H1 (cell line): Measurements from ENCODE around the gene UNC5B. TPM values are rescaled to one million over a fixed set of nuclear protein-coding genes. Genes with fewer than 3 reads are reported as not detected.

ENCODE experiments used
- BRCA1 ChIP-seq: IDR thresholded peaks from 2 replicates; pipeline ENCODE4 v1.6.1; 2012; ENCODE audit warnings: low read depth, low read length, improper control_type of control experiment
- CREB1 ChIP-seq: IDR thresholded peaks from 2 replicates; pipeline ENCODE4 v1.6.1; 2012; ENCODE audit warnings: inconsistent platforms
- CTBP2 ChIP-seq: IDR thresholded peaks from 2 replicates; pipeline ENCODE4 v1.7.0; 2011; ENCODE audit warnings: borderline replicate concordance, mild to moderate bottlenecking, moderate library complexity, mixed read lengths, low read length; ENCODE audit not compliant: insufficient read depth, insufficient read length
- FOSL1 ChIP-seq: IDR thresholded peaks from 2 replicates; pipeline ENCODE4 v1.6.1; 2011; ENCODE audit warnings: mild to moderate bottlenecking, low read depth, low read length, moderate library complexity; ENCODE audit not compliant: insufficient read depth
- POU5F1 ChIP-seq: IDR thresholded peaks from 2 replicates; pipeline ENCODE4 v1.6.1; 2011; ENCODE audit warnings: low read depth, mild to moderate bottlenecking, low read length, moderate library complexity
- RBBP5 ChIP-seq: IDR thresholded peaks from 2 replicates; pipeline ENCODE4 v1.7.1; 2012; ENCODE audit warnings: low read depth, mild to moderate bottlenecking, inconsistent platforms, low read length, moderate library complexity, borderline replicate concordance
- RNF2 ChIP-seq: fragments of 200-900, 300-1000 bp; sonication (generic); IDR thresholded peaks from 2 replicates; pipeline ENCODE4 v1.7.1; 2016; ENCODE audit warnings: borderline replicate concordance, low read depth, mild to moderate bottlenecking, antibody characterized with exemption, low read length; ENCODE audit not compliant: poor library complexity, severe bottlenecking; ENCODE audit errors: missing control alignments
- polyA plus RNA-seq, 7 experiments: library from polyadenylated mRNA; depleted of rRNA in 3 of 7; stranded (reverse) in 5 of 7; unstranded in 2 of 7; fragments of >200 nt in 5 of 7; fragments of 200-250 nt in 2 of 7; gene quantifications; 1 replicate in 5 of 7; 2 replicates in 1 of 7; 4 replicates in 1 of 7; pipeline versions ENCODE4 v1.2.1 to v1.2.3, GENCODE V29; 2011 to 2013; ENCODE audit warnings: missing spikeins in 2 of 7, mixed read lengths in 2 of 7
- total RNA-seq: library from RNA; stranded (reverse); fragmentation: NEBNext Ultra II Directional; extraction: Animal tissue kit (Norgen Biotek cat#: 25700); gene quantifications from 2 replicates; pipeline ENCODE4 v1.2.1, GENCODE V29; 2021
- TF ChIP-seq, protein P1 (sequence below): IDR thresholded peaks from 2 replicates; pipeline ENCODE4 v1.6.1; 2012; ENCODE audit warnings: inconsistent platforms
- TF ChIP-seq, protein P2 (sequence below): IDR thresholded peaks from 2 replicates; pipeline ENCODE4 v1.6.1; 2012; ENCODE audit warnings: inconsistent platforms

Gene UNC5B
- total and polyA plus RNA-seq, 2 of the 8 experiments (the other 6 are each of a cell fraction or from before 2014, with no cell fraction given): 27.9 to 31.8 TPM

- TF ChIP-seq, protein P1, sequence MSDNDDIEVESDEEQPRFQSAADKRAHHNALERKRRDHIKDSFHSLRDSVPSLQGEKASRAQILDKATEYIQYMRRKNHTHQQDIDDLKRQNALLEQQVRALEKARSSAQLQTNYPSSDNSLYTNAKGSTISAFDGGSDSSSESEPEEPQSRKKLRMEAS: no peak
- TF ChIP-seq RBBP5: no peak
- TF ChIP-seq, protein P2, sequence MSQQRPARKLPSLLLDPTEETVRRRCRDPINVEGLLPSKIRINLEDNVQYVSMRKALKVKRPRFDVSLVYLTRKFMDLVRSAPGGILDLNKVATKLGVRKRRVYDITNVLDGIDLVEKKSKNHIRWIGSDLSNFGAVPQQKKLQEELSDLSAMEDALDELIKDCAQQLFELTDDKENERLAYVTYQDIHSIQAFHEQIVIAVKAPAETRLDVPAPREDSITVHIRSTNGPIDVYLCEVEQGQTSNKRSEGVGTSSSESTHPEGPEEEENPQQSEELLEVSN: no peak
- TF ChIP-seq POU5F1: no peak
- TF ChIP-seq RNF2: no peak
- TF ChIP-seq CTBP2: no peak
- no peak for TF ChIP-seq BRCA1
- TF ChIP-seq CREB1: no peak
- TF ChIP-seq FOSL1: no peak
These were observed 2.5 kb downstream of the UNC5B start (continued) for GRCh38 chr10:71214641-71215559.
